Measurements from ENCODE around the gene WDR31. TPM values are rescaled to one million over a fixed set of nuclear protein-coding genes. Genes with fewer than 3 reads are reported as not detected.

Gene WDR31
- total RNA-seq, 3 donors from 2014 or later (not counting 1 experiment from before 2014, with no cell fraction given): 0.16 to 0.55 (median 0.19) TPM

DNA sequence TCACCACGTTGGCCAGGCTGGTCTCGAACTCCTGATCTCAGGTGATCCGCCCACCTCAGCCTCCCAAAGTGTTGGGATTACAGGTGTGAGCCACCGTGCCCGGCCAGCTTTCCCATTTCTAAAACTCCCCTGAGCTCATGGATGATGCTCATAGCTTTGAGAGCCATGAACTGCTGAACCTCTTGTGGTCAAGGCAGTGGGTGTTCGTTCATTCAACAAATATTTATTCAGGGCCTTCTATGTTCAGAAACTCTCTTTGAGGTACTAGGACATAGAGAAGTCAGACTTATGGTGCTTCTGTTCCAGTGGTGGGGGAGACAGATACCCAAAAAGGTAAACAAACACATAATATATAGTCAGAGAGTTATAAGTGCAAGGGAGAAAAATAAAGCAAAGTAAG is 11.9 kb upstream of the WDR31 start:
- TF ChIP-seq, protein P1, sequence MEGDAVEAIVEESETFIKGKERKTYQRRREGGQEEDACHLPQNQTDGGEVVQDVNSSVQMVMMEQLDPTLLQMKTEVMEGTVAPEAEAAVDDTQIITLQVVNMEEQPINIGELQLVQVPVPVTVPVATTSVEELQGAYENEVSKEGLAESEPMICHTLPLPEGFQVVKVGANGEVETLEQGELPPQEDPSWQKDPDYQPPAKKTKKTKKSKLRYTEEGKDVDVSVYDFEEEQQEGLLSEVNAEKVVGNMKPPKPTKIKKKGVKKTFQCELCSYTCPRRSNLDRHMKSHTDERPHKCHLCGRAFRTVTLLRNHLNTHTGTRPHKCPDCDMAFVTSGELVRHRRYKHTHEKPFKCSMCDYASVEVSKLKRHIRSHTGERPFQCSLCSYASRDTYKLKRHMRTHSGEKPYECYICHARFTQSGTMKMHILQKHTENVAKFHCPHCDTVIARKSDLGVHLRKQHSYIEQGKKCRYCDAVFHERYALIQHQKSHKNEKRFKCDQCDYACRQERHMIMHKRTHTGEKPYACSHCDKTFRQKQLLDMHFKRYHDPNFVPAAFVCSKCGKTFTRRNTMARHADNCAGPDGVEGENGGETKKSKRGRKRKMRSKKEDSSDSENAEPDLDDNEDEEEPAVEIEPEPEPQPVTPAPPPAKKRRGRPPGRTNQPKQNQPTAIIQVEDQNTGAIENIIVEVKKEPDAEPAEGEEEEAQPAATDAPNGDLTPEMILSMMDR (IDR thresholded peaks at IDR 0.05): no peak
- H3K4me3 Mint-ChIP-seq: no peak overlapping the region
- 94% methylated on average over 6 of the region's 6 CpGs for WGBS (ENCODE audit: insufficient coverage)
- H3K9me3 ChIP-seq (ENCODE audit: control insufficient read depth, insufficient read depth, low read length): no peaks in the 10 kb centered on the region
- peaks cover 3% of the 10 kb centered on the region for H3K27me3 ChIP-seq (ENCODE audit: control insufficient read depth, insufficient read depth, low read length)
- H3K4me1 Mint-ChIP-seq: peaks cover 28 to 29% of the 10 kb centered on the region in 2 donors
- no peaks in the 10 kb centered on the region for H3K36me3 Mint-ChIP-seq
- intact Hi-C loops (cut with micrococcal nuclease): no loop called here
- H3K27ac ChIP-seq (ENCODE audit: low read length): no peak overlapping the region
- DNase-seq (no peak), ATAC-seq (no peak)
- peak overlapping the region in 1 of 2 donors; percentile 3 for H3K27ac Mint-ChIP-seq
- H3K9me3 Mint-ChIP-seq: no peaks in the 10 kb centered on the region
- no peak overlapping the region for H3K4me3 ChIP-seq (ENCODE audit: low read length)
- H3K27me3 Mint-ChIP-seq (ENCODE audit: low read depth in 2 of 2): no peaks in the 10 kb centered on the region
- H3K36me3 ChIP-seq (ENCODE audit: control insufficient read depth, insufficient read depth, low read length): no peaks in the 10 kb centered on the region
- peaks cover 32% of the 10 kb centered on the region for H3K4me1 ChIP-seq (ENCODE audit: control insufficient read depth, insufficient read depth, low read length)

DNA sequence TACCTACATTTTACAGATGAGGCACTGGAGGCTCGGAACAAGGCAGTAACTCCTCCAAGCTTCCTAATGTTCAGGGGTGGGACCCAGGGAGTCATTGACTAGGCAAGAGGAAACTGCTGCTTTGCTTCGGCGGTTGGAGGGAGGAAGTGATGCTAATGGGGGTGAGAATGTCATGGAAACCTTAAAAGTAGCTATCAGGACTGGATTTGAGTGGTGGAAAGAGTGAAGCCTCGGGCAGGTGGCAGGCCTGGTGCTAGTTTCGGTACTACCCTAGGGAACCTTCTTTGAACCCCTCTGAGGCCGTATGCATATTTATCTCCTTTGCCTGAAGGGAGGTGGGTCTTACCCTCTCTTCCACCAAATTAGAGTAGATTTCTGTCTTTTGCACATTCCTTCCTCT is 10.9 kb upstream of the WDR31 start:
- H3K4me3 ChIP-seq (ENCODE audit: low read length): no peak overlapping the region
- Mint-ChIP-seq H3K27me3 (ENCODE audit: low read depth in 2 of 2) (no peaks in the 10 kb centered on the region), H3K36me3 (no peaks in the 10 kb centered on the region), H3K4me1 (peaks cover 28 to 29% of the 10 kb centered on the region in 2 donors), H3K27ac (peak overlapping the region; percentile 82), H3K9me3 (no peaks in the 10 kb centered on the region), H3K4me3 (peak overlapping the region; percentile 89)
- 11% methylated on average over 5 of the region's 6 CpGs for WGBS (ENCODE audit: insufficient coverage)
- DNase-seq (peak; percentile 26 to 48), ATAC-seq (peak; percentile 35 to 57 (median 41))
- no peaks in the 10 kb centered on the region for H3K9me3 ChIP-seq (ENCODE audit: control insufficient read depth, insufficient read depth, low read length)
- peaks cover 3% of the 10 kb centered on the region for H3K27me3 ChIP-seq (ENCODE audit: control insufficient read depth, insufficient read depth, low read length)
- no peak overlapping the region for H3K27ac ChIP-seq (ENCODE audit: low read length)
- H3K36me3 ChIP-seq (ENCODE audit: control insufficient read depth, insufficient read depth, low read length): no peaks in the 10 kb centered on the region
- TF ChIP-seq, protein P1 (IDR thresholded peaks at IDR 0.05): no peak
- H3K4me1 ChIP-seq (ENCODE audit: control insufficient read depth, insufficient read depth, low read length): peaks cover 32% of the 10 kb centered on the region
- intact Hi-C loops (cut with micrococcal nuclease): no loop called here

DNA sequence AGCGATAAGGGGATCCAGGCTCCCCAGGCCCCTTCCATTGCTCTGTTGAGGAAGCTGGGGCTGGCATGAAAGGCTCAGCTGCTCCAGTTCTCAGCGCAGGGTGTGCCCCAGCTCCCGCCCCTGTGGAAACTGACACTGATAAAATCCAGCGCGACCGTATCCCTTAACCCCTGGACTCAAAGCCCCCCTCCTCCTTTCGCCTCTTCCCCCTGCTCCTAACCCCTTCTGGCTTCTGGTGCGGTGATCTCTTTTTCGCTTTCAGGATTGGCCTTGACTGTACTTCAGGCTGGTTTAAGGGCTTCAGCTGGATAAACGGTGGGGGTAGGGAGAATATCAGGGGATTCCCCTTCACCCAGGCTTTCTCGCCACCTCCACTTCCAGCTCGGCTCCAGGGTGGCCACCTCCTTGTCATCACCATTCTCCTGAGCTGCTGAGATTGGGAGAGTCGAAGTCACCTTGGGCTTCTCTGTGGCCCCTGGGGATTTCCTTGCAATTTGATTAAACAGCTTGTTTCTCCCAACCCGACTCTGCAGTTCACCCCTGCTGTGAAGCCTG is 10.1 kb upstream of the WDR31 start:
- DNase-seq: peak; percentile 22 to 26
- TF ChIP-seq, protein P1 (IDR thresholded peaks at IDR 0.05): no peak
- Histone ChIP-seq H3K4me3 (ENCODE audit: low read length) (peak overlapping the region; percentile 39), H3K36me3 (ENCODE audit: control insufficient read depth, insufficient read depth, low read length) (no peaks in the 10 kb centered on the region), H3K4me1 (ENCODE audit: control insufficient read depth, insufficient read depth, low read length) (peaks cover 32% of the 10 kb centered on the region), H3K27ac (ENCODE audit: low read length) (no peak overlapping the region), H3K27me3 (ENCODE audit: control insufficient read depth, insufficient read depth, low read length) (peaks cover 3% of the 10 kb centered on the region), H3K9me3 (ENCODE audit: control insufficient read depth, insufficient read depth, low read length) (no peaks in the 10 kb centered on the region)
- Mint-ChIP-seq H3K4me1 (peaks cover 28 to 29% of the 10 kb centered on the region in 2 donors), H3K4me3 (peak overlapping the region; percentile 89), H3K27ac (peak overlapping the region; percentile 82), H3K27me3 (ENCODE audit: low read depth in 2 of 2) (no peaks in the 10 kb centered on the region), H3K9me3 (no peaks in the 10 kb centered on the region), H3K36me3 (no peaks in the 10 kb centered on the region)
- intact Hi-C loops (cut with micrococcal nuclease): no loop called here
- 9% methylated on average over 12 of the region's 14 CpGs for WGBS (ENCODE audit: insufficient coverage)
- peak in 2 of 3 donors; percentile 34 to 49 for ATAC-seq

Measured in natural killer cell (primary cell).